ENCODE results near the gene TMEM88.

The TMEM88 gene

DNA sequence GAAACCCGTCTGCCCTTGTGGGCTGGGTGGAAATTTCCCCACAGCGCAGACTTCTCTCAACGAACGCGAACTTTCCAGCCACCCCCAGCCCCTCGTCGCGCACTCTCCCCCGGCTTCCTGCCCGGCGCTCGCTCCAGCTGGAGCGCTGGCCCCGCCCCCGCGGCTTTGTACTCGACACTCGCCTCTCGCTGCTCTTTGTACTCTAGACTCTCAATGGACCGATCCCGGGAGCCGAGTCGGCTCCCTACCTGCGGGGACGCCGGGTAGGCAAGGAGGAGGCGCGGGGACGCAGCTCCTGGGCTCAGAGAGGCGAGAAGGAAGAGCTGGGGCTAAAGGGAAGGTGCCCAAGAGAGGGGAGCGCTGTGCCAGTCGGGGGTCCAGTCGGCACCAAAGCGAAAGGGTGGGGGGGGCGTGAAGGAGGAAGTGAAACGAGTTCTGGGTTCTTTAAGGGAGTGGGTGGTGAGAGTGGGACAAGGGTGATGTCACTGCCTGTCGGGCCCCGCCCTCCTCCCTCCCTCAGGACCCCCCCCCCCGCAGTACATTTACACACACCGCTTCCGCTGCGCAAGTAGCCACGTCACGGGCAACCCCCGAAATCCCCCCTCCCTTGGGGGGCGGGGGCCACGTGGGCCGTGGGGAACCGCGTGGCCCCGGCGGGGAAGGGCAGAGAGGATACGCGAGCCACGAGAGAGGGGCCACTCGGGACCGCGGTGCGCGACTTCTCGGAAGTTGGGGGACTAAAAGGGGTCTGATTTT is 11.2 kb upstream of the TMEM88 start:
- no peak for DNase-seq (ENCODE audit: low read depth)

DNA sequence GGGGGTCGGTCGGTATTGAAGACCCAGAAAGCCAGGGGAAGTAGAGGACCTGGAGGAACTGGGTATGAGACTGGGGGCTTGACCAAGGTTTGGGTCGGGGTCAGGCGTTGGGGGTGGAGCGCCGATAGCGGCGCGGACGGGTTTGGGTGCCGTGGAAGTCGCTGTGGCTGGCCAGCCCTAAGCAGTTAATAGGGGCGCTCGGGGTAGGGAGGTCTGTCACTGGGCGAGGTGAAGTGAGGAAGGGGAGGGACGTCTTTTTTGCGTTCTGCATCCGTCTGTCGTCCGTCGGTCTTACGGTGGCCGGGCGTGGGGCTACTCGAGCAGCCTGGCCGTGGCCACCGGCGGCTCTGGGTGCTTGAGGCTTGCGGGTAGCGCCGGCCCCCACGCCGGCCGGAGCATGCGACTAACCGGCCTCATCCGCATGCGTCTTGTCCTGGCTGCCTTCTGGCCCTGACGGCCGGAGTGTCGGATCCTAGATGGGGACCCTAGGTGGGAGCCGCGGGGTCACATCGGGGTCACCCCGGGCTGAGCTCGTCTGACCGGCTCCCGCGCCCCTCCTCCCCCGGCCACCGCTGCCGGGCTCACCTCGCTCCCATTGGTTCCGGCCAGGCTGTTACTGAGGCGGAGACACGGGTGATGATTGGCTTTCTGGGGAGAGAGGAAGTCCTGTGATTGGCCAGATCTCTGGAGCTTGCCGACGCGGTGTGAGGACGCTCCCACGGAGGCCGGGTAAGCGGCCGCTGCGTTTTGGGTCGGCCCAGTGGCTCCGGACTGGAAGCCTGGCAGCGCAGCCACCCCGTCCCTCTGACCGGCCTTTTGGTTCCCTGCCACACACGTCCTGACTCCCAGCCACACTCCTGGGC is 10.3 kb upstream of the TMEM88 start:
- DNase-seq (ENCODE audit: low read depth): peak; percentile 78

- DNase-seq (ENCODE audit: low read depth): no peak
Observed at GRCh38 chr17:7845359-7846062, 9.4 kb upstream of the TMEM88 start.

DNA sequence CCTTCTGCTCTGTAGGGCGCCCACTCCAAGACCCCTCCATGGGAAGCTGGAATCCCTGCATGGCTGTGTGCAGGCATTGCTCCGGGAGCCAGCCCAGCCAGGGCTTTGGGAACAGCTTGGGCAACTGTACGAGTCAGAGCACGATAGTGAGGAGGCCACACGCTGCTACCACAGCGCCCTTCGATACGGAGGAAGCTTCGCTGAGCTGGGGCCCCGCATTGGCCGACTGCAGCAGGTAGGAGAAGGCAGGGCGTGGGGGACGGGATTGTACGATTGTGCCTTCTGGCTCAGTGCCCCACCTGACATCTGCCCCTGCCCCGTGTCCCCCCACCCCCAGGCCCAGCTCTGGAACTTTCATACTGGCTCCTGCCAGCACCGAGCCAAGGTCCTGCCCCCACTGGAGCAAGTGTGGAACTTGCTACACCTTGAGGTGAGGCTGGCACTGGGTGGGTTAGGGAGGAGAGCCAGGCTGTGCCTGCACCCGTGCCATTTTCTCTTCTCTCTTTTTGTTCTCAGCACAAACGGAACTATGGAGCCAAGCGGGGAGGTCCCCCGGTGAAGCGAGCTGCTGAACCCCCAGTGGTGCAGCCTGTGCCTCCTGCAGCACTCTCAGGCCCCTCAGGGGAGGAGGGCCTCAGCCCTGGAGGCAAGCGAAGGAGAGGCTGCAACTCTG is 8.7 kb upstream of the TMEM88 start:
- DNase-seq (ENCODE audit: low read depth): no peak

- no peak for DNase-seq (ENCODE audit: low read depth)
Observed at GRCh38 chr17:7846765-7847661, 7.9 kb upstream of the TMEM88 start.

GRCh38 chr17:7848131-7848579 is 6.7 kb upstream of the TMEM88 start:
- no peak for DNase-seq (ENCODE audit: low read depth)

- no peak for DNase-seq (ENCODE audit: low read depth)
Observed at GRCh38 chr17:7848739-7849129, 6.1 kb upstream of the TMEM88 start.

- no peak for DNase-seq (ENCODE audit: low read depth)
Observed at GRCh38 chr17:7849130-7849750, 5.6 kb upstream of the TMEM88 start.

DNA sequence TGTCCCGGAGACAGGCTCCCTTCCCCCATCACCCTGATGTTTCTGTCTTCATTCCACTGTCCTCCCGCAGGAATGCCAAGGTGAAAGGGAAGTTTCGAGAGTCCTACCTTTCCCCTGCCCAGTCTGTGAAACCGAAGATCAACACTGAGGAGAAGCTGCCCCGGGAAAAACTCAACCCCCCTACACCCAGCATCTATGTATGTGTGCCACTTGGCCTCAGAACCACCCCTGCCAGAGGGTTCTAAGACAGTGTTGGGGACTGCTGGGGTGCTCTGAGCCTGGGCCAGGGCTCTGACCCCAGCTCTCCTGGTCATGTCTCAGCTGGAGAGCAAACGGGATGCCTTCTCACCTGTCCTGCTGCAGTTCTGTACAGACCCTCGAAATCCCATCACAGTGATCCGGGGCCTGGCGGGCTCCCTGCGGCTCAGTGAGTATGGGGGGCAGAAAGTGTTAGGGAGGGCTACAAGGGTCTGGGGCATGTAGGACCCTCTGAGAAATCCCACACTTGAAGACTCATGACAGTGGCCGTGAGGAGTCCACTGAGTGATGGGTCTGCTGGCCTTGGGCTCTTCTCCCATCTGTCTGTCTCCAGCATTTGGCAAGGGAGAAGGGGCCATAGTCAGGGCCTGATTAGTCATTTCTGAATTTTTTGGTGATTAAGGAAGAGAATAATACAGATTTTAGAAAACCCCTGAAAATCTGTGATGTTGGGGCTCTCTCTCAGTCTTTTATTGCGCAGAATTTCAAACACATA is 4.9 kb upstream of the TMEM88 start:
- no peak for DNase-seq (ENCODE audit: low read depth)

DNA sequence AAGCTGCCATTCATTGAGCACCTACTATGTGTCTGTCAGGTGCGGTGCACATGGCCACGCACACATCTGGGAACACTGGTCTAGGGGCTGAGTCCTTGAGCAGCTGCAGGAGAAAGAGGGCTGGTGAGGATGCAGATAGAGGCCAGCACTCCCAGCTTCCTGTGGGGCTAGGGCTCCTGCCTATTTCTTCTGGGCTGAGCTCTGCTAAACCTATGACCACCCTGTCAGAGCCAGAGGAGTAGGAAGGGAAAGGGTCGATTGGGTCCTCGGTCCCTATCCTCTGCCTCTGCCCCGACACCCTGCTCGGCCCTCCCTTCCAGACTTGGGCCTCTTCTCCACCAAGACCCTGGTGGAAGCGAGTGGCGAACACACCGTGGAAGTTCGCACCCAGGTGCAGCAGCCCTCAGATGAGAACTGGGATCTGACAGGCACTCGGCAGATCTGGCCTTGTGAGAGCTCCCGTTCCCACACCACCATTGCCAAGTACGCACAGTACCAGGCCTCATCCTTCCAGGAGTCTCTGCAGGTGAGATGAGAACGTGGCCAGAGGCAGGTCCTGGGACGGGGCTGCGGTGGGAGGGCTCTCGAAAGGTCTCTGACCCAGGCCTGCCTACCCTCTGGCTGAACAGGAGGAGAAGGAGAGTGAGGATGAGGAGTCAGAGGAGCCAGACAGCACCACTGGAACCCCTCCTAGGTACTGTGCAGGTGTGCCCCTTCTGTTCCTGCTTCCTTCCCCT is 4.0 kb upstream of the TMEM88 start:
- no peak for DNase-seq (ENCODE audit: low read depth)

- no peak for DNase-seq (ENCODE audit: low read depth)
Observed at GRCh38 chr17:7851438-7852261, 3.2 kb upstream of the TMEM88 start.

DNA sequence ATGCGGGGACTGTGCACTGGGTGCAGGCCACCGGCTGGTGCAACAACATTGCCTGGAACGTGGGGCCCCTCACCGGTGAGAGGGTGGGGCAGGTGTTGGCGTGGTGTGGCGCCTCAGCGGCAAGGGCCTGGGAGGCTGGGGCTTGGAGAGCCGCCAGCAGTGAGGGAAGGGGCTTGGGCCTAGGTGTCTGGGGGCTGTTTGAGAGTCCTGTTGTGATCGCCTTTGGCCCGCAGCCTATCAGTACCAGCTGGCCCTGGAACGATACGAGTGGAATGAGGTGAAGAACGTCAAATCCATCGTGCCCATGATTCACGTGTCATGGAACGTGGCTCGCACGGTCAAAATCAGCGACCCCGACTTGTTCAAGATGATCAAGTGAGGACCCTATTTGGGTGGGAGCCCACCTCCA is 2.6 kb upstream of the TMEM88 start:
- DNase-seq (ENCODE audit: low read depth): no peak

DNA sequence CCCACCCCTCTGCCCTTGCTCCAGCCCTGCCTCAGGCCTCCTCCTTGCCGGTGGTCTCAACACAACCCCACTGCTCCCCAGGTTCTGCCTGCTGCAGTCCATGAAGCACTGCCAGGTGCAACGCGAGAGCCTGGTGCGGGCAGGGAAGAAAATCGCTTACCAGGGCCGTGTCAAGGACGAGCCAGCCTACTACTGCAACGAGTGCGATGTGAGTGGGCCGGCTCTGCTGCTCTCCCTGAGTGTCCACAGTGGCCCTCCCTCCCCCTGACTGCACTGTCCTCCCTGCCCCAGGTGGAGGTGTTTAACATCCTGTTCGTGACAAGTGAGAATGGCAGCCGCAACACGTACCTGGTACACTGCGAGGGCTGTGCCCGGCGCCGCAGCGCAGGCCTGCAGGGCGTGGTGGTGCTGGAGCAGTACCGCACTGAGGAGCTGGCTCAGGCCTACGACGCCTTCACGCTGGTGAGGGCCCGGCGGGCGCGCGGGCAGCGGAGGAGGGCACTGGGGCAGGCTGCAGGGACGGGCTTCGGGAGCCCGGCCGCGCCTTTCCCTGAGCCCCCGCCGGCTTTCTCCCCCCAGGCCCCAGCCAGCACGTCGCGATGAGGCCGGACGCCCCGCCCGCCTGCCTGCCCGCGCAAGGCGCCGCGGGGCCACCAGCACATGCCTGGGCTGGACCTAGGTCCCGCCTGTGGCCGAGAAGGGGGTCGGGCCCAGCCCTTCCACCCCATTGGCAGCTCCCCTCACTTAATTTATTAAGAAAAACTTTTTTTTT is 1.8 kb upstream of the TMEM88 start:
- DNase-seq (ENCODE audit: low read depth): no peak

- DNase-seq (ENCODE audit: low read depth): no peak
Observed at GRCh38 chr17:7853691-7854038, 1.2 kb upstream of the TMEM88 start.

DNA sequence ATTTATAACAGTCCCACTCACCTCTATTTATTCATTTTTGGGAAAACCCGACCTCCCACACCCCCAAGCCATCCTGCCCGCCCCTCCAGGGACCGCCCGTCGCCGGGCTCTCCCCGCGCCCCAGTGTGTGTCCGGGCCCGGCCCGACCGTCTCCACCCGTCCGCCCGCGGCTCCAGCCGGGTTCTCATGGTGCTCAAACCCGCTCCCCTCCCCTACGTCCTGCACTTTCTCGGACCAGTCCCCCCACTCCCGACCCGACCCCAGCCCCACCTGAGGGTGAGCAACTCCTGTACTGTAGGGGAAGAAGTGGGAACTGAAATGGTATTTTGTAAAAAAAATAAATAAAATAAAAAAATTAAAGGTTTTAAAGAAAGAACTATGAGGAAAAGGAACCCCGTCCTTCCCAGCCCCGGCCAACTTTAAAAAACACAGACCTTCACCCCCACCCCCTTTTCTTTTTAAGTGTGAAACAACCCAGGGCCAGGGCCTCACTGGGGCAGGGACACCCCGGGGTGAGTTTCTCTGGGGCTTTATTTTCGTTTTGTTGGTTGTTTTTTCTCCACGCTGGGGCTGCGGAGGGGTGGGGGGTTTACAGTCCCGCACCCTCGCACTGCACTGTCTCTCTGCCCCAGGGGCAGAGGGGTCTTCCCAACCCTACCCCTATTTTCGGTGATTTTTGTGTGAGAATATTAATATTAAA is 638 bp upstream of the TMEM88 start:
- DNase-seq (ENCODE audit: low read depth): no peak

DNA sequence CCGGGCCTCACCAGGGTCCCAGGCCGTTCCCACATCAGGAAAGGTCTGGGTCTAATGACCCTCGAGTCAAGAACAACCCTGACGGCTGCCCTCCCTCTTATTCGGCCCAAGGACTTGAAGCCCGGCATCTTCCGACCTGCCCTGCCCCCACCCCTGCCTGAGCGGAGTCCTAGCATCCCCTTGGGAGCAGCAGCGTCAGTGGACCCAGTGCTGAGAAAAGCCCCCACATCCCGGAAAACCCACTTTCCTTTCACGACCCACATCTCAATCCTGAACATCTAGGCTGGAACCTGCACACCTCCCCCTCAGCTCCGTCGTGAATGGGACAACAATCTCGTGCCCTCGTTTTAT is 769 bp downstream of the TMEM88 start:
- no peak for DNase-seq (ENCODE audit: low read depth)
